GM23338 (cell line): ENCODE measurements around the gene SLF2. TPM values are rescaled to one million over a fixed set of nuclear protein-coding genes. Genes with fewer than 3 reads are reported as not detected.

ENCODE experiments used
- ATAC-seq: fragments of 200-7000 bp; cut with Tn5 transposase; 3 replicates; pipeline ENCODE4 v1.9.1; 2020
- DNase-seq: peaks from one replicate; pipeline ENCODE4 v3.0.0-alpha.2; 2015; ENCODE audit warnings: low spot score
- H2AFZ ChIP-seq: fragments of 200-600 bp; sonication (generic); 2 replicates; pipeline ENCODE4 v1.8.0; 2016; ENCODE audit warnings: antibody characterized with exemption, mild to moderate bottlenecking, moderate library complexity
- H3F3A ChIP-seq: fragments of 200-600 bp; sonication (generic); replicated peaks from 2 replicates; pipeline ENCODE4 v1.8.0; 2017; ENCODE audit warnings: antibody characterized with exemption, mixed run types, low read depth
- H3K27ac ChIP-seq: fragments of 200-600 bp; sonication (generic); 2 replicates; pipeline ENCODE4 v1.6.1; 2016; ENCODE audit warnings: low read depth
- H3K27me3 ChIP-seq: fragments of 200-600 bp; sonication (generic); 2 replicates; pipeline ENCODE4 v1.8.0; 2016; ENCODE audit warnings: mild to moderate bottlenecking, mixed run types, moderate library complexity; ENCODE audit not compliant: insufficient read depth
- H3K36me3 ChIP-seq: fragments of 200-600 bp; sonication (generic); 2 replicates; pipeline ENCODE4 v1.8.0; 2016; ENCODE audit warnings: mild to moderate bottlenecking; ENCODE audit not compliant: insufficient read depth
- H3K4me1 ChIP-seq: fragments of 200-600 bp; sonication (generic); 2 replicates; pipeline ENCODE4 v1.8.0; 2016; ENCODE audit warnings: mild to moderate bottlenecking, moderate library complexity; ENCODE audit not compliant: insufficient read depth
- H3K4me2 ChIP-seq: fragments of 200-600 bp; sonication (generic); 2 replicates; pipeline ENCODE4 v1.7.1; 2017; ENCODE audit warnings: mixed run types
- H3K4me3 ChIP-seq: fragments of 200-600 bp; sonication (generic); 2 replicates; pipeline ENCODE4 v1.6.1; 2016; ENCODE audit warnings: mixed run types
- H3K79me2 ChIP-seq: fragments of 200-600 bp; sonication (generic); replicated peaks from 2 replicates; pipeline ENCODE4 v1.8.0; 2017; ENCODE audit warnings: mild to moderate bottlenecking; ENCODE audit not compliant: insufficient read depth
- H3K9me2 ChIP-seq: fragments of 200-600 bp; sonication (generic); 2 replicates; pipeline ENCODE4 v1.8.0; 2017; ENCODE audit not compliant: insufficient read depth
- H4K20me1 ChIP-seq: fragments of 200-600 bp; sonication (generic); replicated peaks from 2 replicates; pipeline ENCODE4 v1.8.0; 2017; ENCODE audit warnings: mild to moderate bottlenecking; ENCODE audit not compliant: insufficient read depth
- H3K27ac Mint-ChIP-seq: 2 replicates; pipeline ENCODE4 v1.8.0; 2020; ENCODE audit warnings: inconsistent platforms, mild to moderate bottlenecking, moderate library complexity, mixed read lengths
- H3K27me3 Mint-ChIP-seq: 3 replicates; pipeline ENCODE4 v1.8.0; 2022; ENCODE audit warnings: low read depth, mild to moderate bottlenecking, moderate library complexity, mixed read lengths, inconsistent platforms; ENCODE audit not compliant: insufficient read depth, poor library complexity
- H3K36me3 Mint-ChIP-seq: 3 replicates; pipeline ENCODE4 v1.8.0; 2021; ENCODE audit warnings: low read depth, mild to moderate bottlenecking, inconsistent platforms, moderate library complexity, mixed read lengths
- H3K4me1 Mint-ChIP-seq: 3 replicates; pipeline ENCODE4 v1.8.0; 2020; ENCODE audit warnings: mild to moderate bottlenecking, inconsistent platforms, mixed read lengths
- H3K4me3 Mint-ChIP-seq: 3 replicates; pipeline ENCODE4 v1.8.0; 2021; ENCODE audit warnings: moderate library complexity, mild to moderate bottlenecking, inconsistent platforms, mixed read lengths
- H3K9me3 Mint-ChIP-seq: 3 replicates; pipeline ENCODE4 v1.8.0; 2020; ENCODE audit warnings: moderate library complexity, mild to moderate bottlenecking, inconsistent platforms, mixed read lengths
- CREB1 ChIP-seq: fragments of 250-450 bp; sonication (Bioruptor Pico); IDR thresholded peaks from 2 replicates; pipeline ENCODE4 v1.5.0; 2020; ENCODE audit warnings: low read depth, mild to moderate bottlenecking, moderate library complexity
- ETS1 ChIP-seq: IDR thresholded peaks from 2 replicates; pipeline ENCODE4 v1.6.1; 2016; ENCODE audit warnings: antibody characterized with exemption
- EZH2 ChIP-seq: fragments of 200-600 bp; sonication (generic); IDR thresholded peaks from one replicate; pipeline ENCODE4 v1.8.0; 2017; ENCODE audit warnings: antibody characterized with exemption, mild to moderate bottlenecking, low read depth; ENCODE audit not compliant: unreplicated experiment
- EZH2phosphoT487 ChIP-seq: fragments of 200-600 bp; sonication (generic); IDR thresholded peaks from one replicate; pipeline ENCODE4 v1.8.1; 2018; ENCODE audit warnings: antibody characterized with exemption; ENCODE audit not compliant: unreplicated experiment
- JUNB ChIP-seq: IDR thresholded peaks from one replicate; pipeline ENCODE4 v1.6.1; 2016; ENCODE audit warnings: antibody characterized with exemption; ENCODE audit not compliant: unreplicated experiment
- NANOG ChIP-seq: IDR thresholded peaks from 2 replicates; pipeline ENCODE4 v1.6.1; 2016; ENCODE audit warnings: antibody characterized with exemption, borderline replicate concordance
- POLR2AphosphoS5 ChIP-seq: IDR thresholded peaks from 2 replicates; pipeline ENCODE4 v1.6.1; 2016; ENCODE audit warnings: antibody characterized with exemption, low read depth
- STAT1 ChIP-seq: IDR thresholded peaks from one replicate; pipeline ENCODE4 v1.6.1; 2016; ENCODE audit warnings: antibody characterized with exemption; ENCODE audit not compliant: unreplicated experiment
- ZNF114 ChIP-seq: fragments of 250-450 bp; sonication (Bioruptor Pico); IDR thresholded peaks from 2 replicates; pipeline ENCODE4 v1.5.0; 2020; ENCODE audit warnings: mild to moderate bottlenecking, moderate library complexity
- ZNF331 ChIP-seq: fragments of 250-450 bp; sonication (Bioruptor Pico); IDR thresholded peaks from 2 replicates; pipeline ENCODE4 v1.5.0; 2020; ENCODE audit warnings: low read depth, mild to moderate bottlenecking, moderate library complexity
- polyA plus RNA-seq: library from polyadenylated mRNA; unstranded; fragments of >200 nt; fragmentation: Nextera tagmentation; extraction: Ambion mirVana; gene quantifications from 2 replicates; pipeline ENCODE4 v1.2.1, GENCODE V29; 2016
- total RNA-seq: library from RNA; depleted of rRNA; stranded (reverse); fragments of >200 nt; shearing (Covaris generic); gene quantifications from 2 replicates; pipeline ENCODE4 v1.2.3, GENCODE V29; 2014
- TF ChIP-seq, protein P1 (sequence below): fragments of 250-450 bp; sonication (Bioruptor Pico); IDR thresholded peaks from 2 replicates; pipeline ENCODE4 v1.5.0; 2020; ENCODE audit warnings: mild to moderate bottlenecking, moderate library complexity
- TF ChIP-seq, protein P2 (sequence below), 2 experiments: fragments of 200-600 bp in 1 of 2; sonication (generic) in 1 of 2; conservative IDR thresholded peaks; 2 replicates each; pipeline versions ENCODE4 v1.5.1 to v1.6.1; 2016 to 2017; ENCODE audit warnings: antibody characterized with exemption in 2 of 2, low read depth in 2 of 2, mild to moderate bottlenecking in 2 of 2, moderate library complexity in 1 of 2
- TF ChIP-seq, protein P3 (sequence below): IDR thresholded peaks from one replicate; pipeline ENCODE4 v1.6.1; 2018; ENCODE audit warnings: antibody characterized with exemption; ENCODE audit not compliant: unreplicated experiment

SLF2 gene
- total and polyA plus RNA-seq, 2 experiments from 2014 or later = 13.6 to 22.1 TPM

GRCh38 chr10:100894033-100894432, 18.7 kb upstream of the SLF2 start:
- Histone ChIP-seq H4K20me1 (no peaks in the 10 kb centered on the region), H3K27me3 (peaks cover 3% of the 10 kb centered on the region; the same call in 1 of the 2 replicates), H3K4me2 (no peak overlapping the region), H3K9me2 (no peaks in the 10 kb centered on the region), H3K79me2 (no peaks in the 10 kb centered on the region), H3K27ac (no peak overlapping the region), H2AFZ (no peak overlapping the region), H3K4me3 (no peak overlapping the region), H3F3A (no peaks in the 10 kb centered on the region), H3K36me3 (no peaks in the 10 kb centered on the region), H3K4me1 (peaks cover 11% of the 10 kb centered on the region)
- Mint-ChIP-seq H3K4me1 (peaks cover 16% of the 10 kb centered on the region), H3K27me3 (peaks cover 10% of the 10 kb centered on the region), H3K27ac (no peak overlapping the region), H3K9me3 (no peaks in the 10 kb centered on the region), H3K4me3 (no peak overlapping the region), H3K36me3 (no peaks in the 10 kb centered on the region)
- TF ChIP-seq JUNB (no peak), EZH2phosphoT487 (no peak), EZH2 (no peak), POLR2AphosphoS5 (no peak), STAT1 (no peak), ETS1 (no peak), ZNF114 (CRISPR knock-in tag) (no peak), NANOG (no peak), CREB1 (CRISPR knock-in tag) (no peak), ZNF331 (CRISPR knock-in tag) (no peak)
- TF ChIP-seq, protein P1, sequence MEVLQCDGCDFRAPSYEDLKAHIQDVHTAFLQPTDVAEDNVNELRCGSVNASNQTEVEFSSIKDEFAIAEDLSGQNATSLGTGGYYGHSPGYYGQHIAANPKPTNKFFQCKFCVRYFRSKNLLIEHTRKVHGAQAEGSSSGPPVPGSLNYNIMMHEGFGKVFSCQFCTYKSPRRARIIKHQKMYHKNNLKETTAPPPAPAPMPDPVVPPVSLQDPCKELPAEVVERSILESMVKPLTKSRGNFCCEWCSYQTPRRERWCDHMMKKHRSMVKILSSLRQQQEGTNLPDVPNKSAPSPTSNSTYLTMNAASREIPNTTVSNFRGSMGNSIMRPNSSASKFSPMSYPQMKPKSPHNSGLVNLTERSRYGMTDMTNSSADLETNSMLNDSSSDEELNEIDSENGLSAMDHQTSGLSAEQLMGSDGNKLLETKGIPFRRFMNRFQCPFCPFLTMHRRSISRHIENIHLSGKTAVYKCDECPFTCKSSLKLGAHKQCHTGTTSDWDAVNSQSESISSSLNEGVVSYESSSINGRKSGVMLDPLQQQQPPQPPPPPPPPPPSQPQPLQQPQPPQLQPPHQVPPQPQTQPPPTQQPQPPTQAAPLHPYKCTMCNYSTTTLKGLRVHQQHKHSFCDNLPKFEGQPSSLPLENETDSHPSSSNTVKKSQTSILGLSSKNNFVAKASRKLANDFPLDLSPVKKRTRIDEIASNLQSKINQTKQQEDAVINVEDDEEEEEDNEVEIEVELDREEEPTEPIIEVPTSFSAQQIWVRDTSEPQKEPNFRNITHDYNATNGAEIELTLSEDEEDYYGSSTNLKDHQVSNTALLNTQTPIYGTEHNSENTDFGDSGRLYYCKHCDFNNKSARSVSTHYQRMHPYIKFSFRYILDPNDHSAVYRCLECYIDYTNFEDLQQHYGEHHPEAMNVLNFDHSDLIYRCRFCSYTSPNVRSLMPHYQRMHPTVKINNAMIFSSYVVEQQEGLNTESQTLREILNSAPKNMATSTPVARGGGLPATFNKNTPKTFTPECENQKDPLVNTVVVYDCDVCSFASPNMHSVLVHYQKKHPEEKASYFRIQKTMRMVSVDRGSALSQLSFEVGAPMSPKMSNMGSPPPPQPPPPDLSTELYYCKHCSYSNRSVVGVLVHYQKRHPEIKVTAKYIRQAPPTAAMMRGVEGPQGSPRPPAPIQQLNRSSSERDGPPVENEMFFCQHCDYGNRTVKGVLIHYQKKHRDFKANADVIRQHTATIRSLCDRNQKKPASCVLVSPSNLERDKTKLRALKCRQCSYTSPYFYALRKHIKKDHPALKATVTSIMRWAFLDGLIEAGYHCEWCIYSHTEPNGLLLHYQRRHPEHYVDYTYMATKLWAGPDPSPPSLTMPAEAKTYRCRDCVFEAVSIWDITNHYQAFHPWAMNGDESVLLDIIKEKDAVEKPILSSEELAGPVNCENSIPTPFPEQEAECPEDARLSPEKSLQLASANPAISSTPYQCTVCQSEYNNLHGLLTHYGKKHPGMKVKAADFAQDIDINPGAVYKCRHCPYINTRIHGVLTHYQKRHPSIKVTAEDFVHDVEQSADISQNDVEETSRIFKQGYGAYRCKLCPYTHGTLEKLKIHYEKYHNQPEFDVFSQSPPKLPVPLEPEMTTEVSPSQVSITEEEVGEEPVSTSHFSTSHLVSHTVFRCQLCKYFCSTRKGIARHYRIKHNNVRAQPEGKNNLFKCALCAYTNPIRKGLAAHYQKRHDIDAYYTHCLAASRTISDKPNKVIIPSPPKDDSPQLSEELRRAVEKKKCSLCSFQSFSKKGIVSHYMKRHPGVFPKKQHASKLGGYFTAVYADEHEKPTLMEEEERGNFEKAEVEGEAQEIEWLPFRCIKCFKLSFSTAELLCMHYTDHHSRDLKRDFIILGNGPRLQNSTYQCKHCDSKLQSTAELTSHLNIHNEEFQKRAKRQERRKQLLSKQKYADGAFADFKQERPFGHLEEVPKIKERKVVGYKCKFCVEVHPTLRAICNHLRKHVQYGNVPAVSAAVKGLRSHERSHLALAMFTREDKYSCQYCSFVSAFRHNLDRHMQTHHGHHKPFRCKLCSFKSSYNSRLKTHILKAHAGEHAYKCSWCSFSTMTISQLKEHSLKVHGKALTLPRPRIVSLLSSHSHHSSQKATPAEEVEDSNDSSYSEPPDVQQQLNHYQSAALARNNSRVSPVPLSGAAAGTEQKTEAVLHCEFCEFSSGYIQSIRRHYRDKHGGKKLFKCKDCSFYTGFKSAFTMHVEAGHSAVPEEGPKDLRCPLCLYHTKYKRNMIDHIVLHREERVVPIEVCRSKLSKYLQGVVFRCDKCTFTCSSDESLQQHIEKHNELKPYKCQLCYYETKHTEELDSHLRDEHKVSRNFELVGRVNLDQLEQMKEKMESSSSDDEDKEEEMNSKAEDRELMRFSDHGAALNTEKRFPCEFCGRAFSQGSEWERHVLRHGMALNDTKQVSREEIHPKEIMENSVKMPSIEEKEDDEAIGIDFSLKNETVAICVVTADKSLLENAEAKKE (CRISPR knock-in tag) = no peak
- TF ChIP-seq, protein P2, sequence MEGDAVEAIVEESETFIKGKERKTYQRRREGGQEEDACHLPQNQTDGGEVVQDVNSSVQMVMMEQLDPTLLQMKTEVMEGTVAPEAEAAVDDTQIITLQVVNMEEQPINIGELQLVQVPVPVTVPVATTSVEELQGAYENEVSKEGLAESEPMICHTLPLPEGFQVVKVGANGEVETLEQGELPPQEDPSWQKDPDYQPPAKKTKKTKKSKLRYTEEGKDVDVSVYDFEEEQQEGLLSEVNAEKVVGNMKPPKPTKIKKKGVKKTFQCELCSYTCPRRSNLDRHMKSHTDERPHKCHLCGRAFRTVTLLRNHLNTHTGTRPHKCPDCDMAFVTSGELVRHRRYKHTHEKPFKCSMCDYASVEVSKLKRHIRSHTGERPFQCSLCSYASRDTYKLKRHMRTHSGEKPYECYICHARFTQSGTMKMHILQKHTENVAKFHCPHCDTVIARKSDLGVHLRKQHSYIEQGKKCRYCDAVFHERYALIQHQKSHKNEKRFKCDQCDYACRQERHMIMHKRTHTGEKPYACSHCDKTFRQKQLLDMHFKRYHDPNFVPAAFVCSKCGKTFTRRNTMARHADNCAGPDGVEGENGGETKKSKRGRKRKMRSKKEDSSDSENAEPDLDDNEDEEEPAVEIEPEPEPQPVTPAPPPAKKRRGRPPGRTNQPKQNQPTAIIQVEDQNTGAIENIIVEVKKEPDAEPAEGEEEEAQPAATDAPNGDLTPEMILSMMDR (conservative IDR thresholded peaks at IDR 0.05; ENCODE audit: low read depth in 2 of 2) = no peak
- TF ChIP-seq, protein P3, sequence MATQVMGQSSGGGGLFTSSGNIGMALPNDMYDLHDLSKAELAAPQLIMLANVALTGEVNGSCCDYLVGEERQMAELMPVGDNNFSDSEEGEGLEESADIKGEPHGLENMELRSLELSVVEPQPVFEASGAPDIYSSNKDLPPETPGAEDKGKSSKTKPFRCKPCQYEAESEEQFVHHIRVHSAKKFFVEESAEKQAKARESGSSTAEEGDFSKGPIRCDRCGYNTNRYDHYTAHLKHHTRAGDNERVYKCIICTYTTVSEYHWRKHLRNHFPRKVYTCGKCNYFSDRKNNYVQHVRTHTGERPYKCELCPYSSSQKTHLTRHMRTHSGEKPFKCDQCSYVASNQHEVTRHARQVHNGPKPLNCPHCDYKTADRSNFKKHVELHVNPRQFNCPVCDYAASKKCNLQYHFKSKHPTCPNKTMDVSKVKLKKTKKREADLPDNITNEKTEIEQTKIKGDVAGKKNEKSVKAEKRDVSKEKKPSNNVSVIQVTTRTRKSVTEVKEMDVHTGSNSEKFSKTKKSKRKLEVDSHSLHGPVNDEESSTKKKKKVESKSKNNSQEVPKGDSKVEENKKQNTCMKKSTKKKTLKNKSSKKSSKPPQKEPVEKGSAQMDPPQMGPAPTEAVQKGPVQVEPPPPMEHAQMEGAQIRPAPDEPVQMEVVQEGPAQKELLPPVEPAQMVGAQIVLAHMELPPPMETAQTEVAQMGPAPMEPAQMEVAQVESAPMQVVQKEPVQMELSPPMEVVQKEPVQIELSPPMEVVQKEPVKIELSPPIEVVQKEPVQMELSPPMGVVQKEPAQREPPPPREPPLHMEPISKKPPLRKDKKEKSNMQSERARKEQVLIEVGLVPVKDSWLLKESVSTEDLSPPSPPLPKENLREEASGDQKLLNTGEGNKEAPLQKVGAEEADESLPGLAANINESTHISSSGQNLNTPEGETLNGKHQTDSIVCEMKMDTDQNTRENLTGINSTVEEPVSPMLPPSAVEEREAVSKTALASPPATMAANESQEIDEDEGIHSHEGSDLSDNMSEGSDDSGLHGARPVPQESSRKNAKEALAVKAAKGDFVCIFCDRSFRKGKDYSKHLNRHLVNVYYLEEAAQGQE = no peak
- no peak for ATAC-seq
- no peak for DNase-seq
